Left ventricle myocardium inferior (tissue), 1 donor: ENCODE results near the gene KATNB1. TPM values are rescaled to one million over a fixed set of nuclear protein-coding genes. Genes with fewer than 3 reads are reported as not detected.
"Not testable (repeated sequence)": the region's sequence is repeated elsewhere in the genome, so short reads cannot be mapped to it uniquely, and the experiment has no call there.

Source experiments
- DNase-seq: peaks from one replicate; pipeline ENCODE4 v3.0.0-alpha.2; 2020
- H3K27ac ChIP-seq: fragments of 200-600 bp; replicated peaks from 2 replicates; pipeline ENCODE4 v1.8.0; 2021
- H3K27me3 ChIP-seq: fragments of 200-600 bp; 2 replicates; pipeline ENCODE4 v1.8.0; 2021; ENCODE audit warnings: low read depth
- H3K36me3 ChIP-seq: fragments of 200-600 bp; 2 replicates; pipeline ENCODE4 v1.8.0; 2021
- H3K4me1 ChIP-seq: fragments of 200-600 bp; 2 replicates; pipeline ENCODE4 v1.8.0; 2021
- H3K4me3 ChIP-seq: fragments of 200-600 bp; 2 replicates; pipeline ENCODE4 v1.8.0; 2021; ENCODE audit warnings: mild to moderate bottlenecking, moderate library complexity
- H3K9me3 ChIP-seq: fragments of 200-600 bp; replicated peaks from 2 replicates; pipeline ENCODE4 v1.8.0; 2021
- intact Hi-C: fragments of 100-400 bp; cut with micrococcal nuclease; formaldehyde crosslinking; loops from one replicate; pipeline ENCODE4 v1.11.0; 2022
- total RNA-seq: library from RNA; stranded (reverse); fragmentation: NEBNext Ultra II Directional; extraction: Animal tissue kit (Norgen Biotek cat#: 25700); gene quantifications from one replicate; pipeline ENCODE4 v1.2.1, GENCODE V29; 2021
- TF ChIP-seq, protein P1 (sequence below): fragments of 200-600 bp; IDR thresholded peaks from 2 replicates; pipeline ENCODE4 v1.8.0; 2021; ENCODE audit warnings: antibody characterized with exemption, mild to moderate bottlenecking, borderline replicate concordance
- donor health status: DM: no; HTN: yes; CAD: no; lungs with severe emphysema.

Gene KATNB1
- total RNA-seq, 1 donor from 2014 or later, result 11.2 TPM

DNA sequence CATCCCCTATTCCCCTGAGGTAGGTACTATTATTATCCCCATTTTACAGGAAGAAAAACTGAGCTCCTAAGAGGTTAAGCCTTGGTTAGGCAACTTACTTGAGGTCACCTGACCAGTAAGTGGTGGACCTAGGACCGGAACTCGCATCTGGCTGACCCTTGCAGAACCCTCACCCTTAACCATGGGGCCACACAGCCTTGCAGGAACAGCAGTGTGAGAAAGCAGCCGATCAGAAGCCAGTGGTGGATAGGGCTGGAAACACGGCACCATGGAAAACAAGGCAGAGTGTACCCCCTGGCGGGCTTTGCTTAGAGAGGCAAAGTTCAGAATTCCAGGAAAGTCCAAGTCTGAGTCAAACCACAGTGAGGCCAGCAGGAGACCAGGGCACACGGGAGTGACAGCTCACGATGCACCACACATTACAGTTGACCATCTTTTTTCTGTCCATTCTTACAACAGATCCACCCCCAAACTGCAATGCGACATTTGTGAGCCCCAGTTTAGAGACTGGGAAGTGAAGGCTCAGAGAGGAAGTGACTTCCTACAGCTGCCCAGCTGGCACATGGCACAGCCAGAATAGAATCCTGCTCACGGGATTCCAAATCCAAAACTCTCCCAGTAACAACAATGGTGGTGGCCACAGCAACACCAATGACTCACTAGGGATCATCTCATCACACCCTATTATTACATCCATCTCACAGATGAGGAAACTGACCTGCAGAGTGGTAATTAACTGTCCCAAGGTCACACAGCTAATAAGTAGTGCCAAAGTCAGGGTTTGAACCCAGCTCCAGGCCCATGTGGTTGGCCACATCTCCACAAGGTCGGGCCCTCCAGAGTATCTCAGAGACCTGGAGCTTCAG is 46.4 kb downstream of the KATNB1 start:
- TF ChIP-seq, protein P1, sequence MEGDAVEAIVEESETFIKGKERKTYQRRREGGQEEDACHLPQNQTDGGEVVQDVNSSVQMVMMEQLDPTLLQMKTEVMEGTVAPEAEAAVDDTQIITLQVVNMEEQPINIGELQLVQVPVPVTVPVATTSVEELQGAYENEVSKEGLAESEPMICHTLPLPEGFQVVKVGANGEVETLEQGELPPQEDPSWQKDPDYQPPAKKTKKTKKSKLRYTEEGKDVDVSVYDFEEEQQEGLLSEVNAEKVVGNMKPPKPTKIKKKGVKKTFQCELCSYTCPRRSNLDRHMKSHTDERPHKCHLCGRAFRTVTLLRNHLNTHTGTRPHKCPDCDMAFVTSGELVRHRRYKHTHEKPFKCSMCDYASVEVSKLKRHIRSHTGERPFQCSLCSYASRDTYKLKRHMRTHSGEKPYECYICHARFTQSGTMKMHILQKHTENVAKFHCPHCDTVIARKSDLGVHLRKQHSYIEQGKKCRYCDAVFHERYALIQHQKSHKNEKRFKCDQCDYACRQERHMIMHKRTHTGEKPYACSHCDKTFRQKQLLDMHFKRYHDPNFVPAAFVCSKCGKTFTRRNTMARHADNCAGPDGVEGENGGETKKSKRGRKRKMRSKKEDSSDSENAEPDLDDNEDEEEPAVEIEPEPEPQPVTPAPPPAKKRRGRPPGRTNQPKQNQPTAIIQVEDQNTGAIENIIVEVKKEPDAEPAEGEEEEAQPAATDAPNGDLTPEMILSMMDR, result no peak
- Histone ChIP-seq H3K4me3 (no peak overlapping the region), H3K36me3 (peaks cover 55% of the 10 kb centered on the region), H3K9me3 (no peaks in the 10 kb centered on the region), H3K27me3 (no peaks in the 10 kb centered on the region), H3K27ac (no peak overlapping the region), H3K4me1 (peaks cover 13% of the 10 kb centered on the region)
- DNase-seq, result no peak
- intact Hi-C loops, result no loop called here

- not testable (repeated sequence) for H3K27me3 ChIP-seq
- peaks cover 51% of the 10 kb centered on the region for H3K36me3 ChIP-seq
These were observed 47.1 kb downstream of the KATNB1 start for GRCh38 chr16:57782607-57783055.

GRCh38 chr16:57783116-57783515 is 47.5 kb downstream of the KATNB1 start:
- Histone ChIP-seq H3K27ac (no peak overlapping the region), H3K36me3 (peaks cover 46% of the 10 kb centered on the region), H3K27me3 (no peaks in the 10 kb centered on the region), H3K4me1 (peaks cover 25% of the 10 kb centered on the region), H3K9me3 (no peaks in the 10 kb centered on the region), H3K4me3 (no peak overlapping the region)
- DNase-seq, result no peak
- intact Hi-C loops, result no loop called here
- TF ChIP-seq, protein P1, result no peak

More at GRCh38 chr16:57782607-57783055, 47.1 kb downstream of the KATNB1 start:
- H3K4me3 ChIP-seq, DNase-seq, H3K9me3 ChIP-seq, intact Hi-C loops, H3K27ac ChIP-seq: not testable (repeated sequence)
- peaks cover 20% of the 10 kb centered on the region for H3K4me1 ChIP-seq

DNA sequence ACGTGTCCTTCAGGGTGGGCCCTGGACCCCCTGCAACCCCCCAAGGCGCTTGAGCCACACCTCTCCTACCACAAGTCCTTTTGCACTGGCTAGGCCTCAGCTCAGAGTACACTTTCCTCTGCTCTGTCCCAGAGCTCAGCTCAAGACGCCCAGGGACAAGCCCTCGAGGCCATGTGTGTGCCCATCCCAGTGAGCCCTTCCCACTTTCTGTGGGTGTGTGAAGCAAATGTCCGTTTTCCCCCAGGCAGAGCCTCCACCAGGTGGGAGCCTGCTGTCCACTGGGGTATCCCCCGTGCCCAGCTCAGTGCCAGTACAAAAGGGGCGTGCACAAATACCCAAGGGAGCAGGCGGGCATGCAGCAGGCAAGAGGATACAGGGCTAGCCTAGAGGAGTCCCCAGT is 48.3 kb downstream of the KATNB1 start:
- TF ChIP-seq, protein P1, result no peak
- Histone ChIP-seq H3K27me3 (no peaks in the 10 kb centered on the region), H3K4me1 (peaks cover 32% of the 10 kb centered on the region), H3K27ac (no peak overlapping the region), H3K4me3 (no peak overlapping the region), H3K9me3 (no peaks in the 10 kb centered on the region), H3K36me3 (peaks cover 40% of the 10 kb centered on the region)
- DNase-seq, result no peak
- intact Hi-C loops, result no loop called here

DNA sequence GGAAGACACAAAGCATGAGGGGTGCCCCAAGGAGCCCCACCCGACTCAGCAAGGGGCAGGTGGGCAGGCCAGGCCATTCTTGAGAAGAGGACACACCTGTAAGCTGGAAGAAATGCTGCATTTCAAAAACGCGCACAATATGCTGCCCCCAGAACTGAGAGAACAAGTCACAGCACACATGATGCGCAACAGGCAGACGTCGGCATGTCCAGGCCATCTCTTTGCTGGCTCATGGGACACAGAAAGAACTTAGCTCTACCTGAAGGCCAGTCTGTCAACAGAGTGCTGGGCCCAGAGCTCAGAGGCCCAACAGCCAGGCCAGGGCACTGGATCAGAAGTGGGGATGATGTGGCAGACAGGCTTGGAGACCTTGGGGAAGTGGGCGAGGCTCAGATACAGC is 48.8 kb downstream of the KATNB1 start:
- H3K27me3 ChIP-seq, result no peaks in the 10 kb centered on the region
- H3K9me3 ChIP-seq, result no peaks in the 10 kb centered on the region
- DNase-seq, result no peak
- peaks cover 37% of the 10 kb centered on the region for H3K4me1 ChIP-seq
- H3K36me3 ChIP-seq, result peaks cover 35% of the 10 kb centered on the region
- no peak overlapping the region for H3K27ac ChIP-seq
- H3K4me3 ChIP-seq, result no peak overlapping the region
- intact Hi-C loops, result no loop called here
- TF ChIP-seq, protein P1, result no peak

GRCh38 chr16:57785385-57785784 is 49.8 kb downstream of the KATNB1 start:
- Histone ChIP-seq H3K27ac (no peak overlapping the region), H3K4me1 (peaks cover 46% of the 10 kb centered on the region), H3K4me3 (no peak overlapping the region), H3K27me3 (no peaks in the 10 kb centered on the region), H3K9me3 (no peaks in the 10 kb centered on the region), H3K36me3 (peaks cover 34% of the 10 kb centered on the region)
- intact Hi-C loops, result no loop called here
- TF ChIP-seq, protein P1, result no peak
- no peak for DNase-seq
